Activated T-helper 1 cell treated with anti-CD3 and anti-CD28 coated beads, Interleukin-2, amount 50 U/mL, for 16 hours (primary cell): ENCODE data around the gene DKKL1.

Experiments used
- DNase-seq, 2 donors: peaks; one replicate each; pipeline ENCODE4 v3.0.0-alpha.2; 2020; ENCODE audit warnings: low read depth in 1 of 2, low spot score in 1 of 2

Gene DKKL1

GRCh38 chr19:49421039-49421877, 57.6 kb downstream of the DKKL1 start:
- DNase-seq: no peak

GRCh38 chr19:49421878-49422202, 58.2 kb downstream of the DKKL1 start:
- DNase-seq: no peak

DNA sequence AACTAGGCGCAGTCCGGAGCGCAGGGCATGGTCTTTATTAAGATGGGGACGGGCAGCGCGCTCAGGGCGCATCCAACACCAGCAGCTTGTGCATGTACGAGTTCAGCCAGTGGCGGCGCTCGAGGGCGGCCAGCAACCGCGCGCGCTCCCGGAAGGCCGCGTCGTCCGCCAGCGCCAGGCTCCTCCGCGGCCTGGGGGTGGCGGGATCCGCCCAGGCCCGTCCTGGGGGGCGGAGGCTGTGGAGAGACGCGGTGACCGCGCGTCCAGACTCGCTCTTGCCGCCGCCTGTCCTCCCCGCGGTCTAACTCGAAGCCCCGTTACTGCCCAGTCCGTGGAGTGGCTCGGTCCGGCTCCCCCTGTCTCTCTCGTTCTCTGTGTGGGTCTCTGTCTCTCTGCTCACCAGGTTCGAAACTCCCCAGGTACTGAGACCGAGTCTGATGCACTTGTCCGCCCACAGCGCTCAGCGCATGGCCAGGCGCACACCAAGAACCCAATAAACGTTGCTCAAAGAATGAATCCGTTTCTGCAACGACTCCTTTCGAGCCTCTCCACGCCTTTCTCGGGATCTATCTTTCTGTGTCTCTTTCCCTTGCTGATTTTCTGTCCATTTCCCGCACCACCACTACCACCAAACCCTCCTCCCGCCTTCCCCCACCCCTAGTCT, 58.9 kb downstream of the DKKL1 start:
- DNase-seq: no peak

GRCh38 chr19:49423071-49423984, 59.7 kb downstream of the DKKL1 start, which contains the start of gene PTH2:
PTH2 (minus strand) TSS chr19:49423441; CDS start chr19:49423339, 102 bp downstream.
- no peak for DNase-seq

DNA sequence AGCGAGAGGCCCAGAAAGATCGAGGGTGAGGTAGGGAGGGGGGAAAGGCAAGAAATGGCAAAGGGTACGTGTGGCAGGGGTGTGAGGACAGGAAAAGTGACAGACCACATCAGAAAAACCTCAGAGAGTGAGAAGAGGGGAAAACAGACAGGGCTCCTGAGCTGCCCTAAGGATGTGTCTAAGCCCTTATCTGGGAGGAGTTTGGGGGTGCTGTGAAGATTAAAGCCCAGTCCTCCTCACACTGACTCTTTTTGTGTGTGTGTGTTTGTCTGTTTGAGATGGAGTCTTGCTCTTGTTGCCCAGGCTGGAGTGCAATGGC, 60.3 kb downstream of the DKKL1 start:
- no peak for DNase-seq
